Neuronal stem cell (in vitro differentiated cells): ENCODE measurements around the gene PITX3.

Experiments
- DNase-seq: peaks from one replicate; pipeline ENCODE4 v3.0.0-alpha.2; 2013; ENCODE audit warnings: low spot score
- H2AFZ ChIP-seq: one replicate; pipeline ENCODE4 v1.6.1; 2013; ENCODE audit warnings: mild to moderate bottlenecking, low read length, inconsistent platforms
- H2AK5ac ChIP-seq: 2 replicates; pipeline ENCODE4 v1.6.1; 2013; ENCODE audit warnings: low read depth, mild to moderate bottlenecking, inconsistent platforms, low read length, moderate library complexity, mixed read lengths
- H2BK120ac ChIP-seq: 2 replicates; pipeline ENCODE4 v1.6.1; 2013; ENCODE audit warnings: low read depth, mild to moderate bottlenecking, inconsistent platforms, low read length, moderate library complexity, mixed read lengths
- H2BK12ac ChIP-seq: one replicate; pipeline ENCODE4 v1.6.1; 2013; ENCODE audit warnings: low read length, inconsistent platforms
- H2BK15ac ChIP-seq: 2 replicates; pipeline ENCODE4 v1.6.1; 2013; ENCODE audit warnings: mild to moderate bottlenecking, low read length, inconsistent platforms, mixed read lengths
- H2BK5ac ChIP-seq: one replicate; pipeline ENCODE4 v1.6.1; 2013; ENCODE audit warnings: inconsistent platforms, mild to moderate bottlenecking, low read length, moderate library complexity
- H3K14ac ChIP-seq: one replicate; pipeline ENCODE4 v1.6.1; 2013; ENCODE audit warnings: low read length, inconsistent platforms
- H3K18ac ChIP-seq: 2 replicates; pipeline ENCODE4 v1.6.1; 2013; ENCODE audit warnings: low read length, inconsistent platforms
- H3K23ac ChIP-seq: 2 replicates; pipeline ENCODE4 v1.6.1; 2013; ENCODE audit warnings: low read depth, mild to moderate bottlenecking, mixed read lengths, low read length, inconsistent platforms; ENCODE audit not compliant: poor library complexity
- H3K27ac ChIP-seq: replicated peaks from 3 replicates; pipeline ENCODE4 v1.5.1; 2013; ENCODE audit warnings: low read length, inconsistent platforms
- H3K27me3 ChIP-seq, 3 experiments: 2 replicates each; pipeline ENCODE4 v1.6.1; 2013; ENCODE audit warnings: low read length in 3 of 3, mild to moderate bottlenecking in 2 of 3, inconsistent platforms in 1 of 3, low read depth in 1 of 3, mixed read lengths in 1 of 3, moderate library complexity in 1 of 3; ENCODE audit not compliant: control insufficient read depth in 3 of 3, insufficient read depth in 3 of 3
- H3K36me3 ChIP-seq, 2 donors: replicated peaks in 1 of 2; 2 replicates each; pipeline ENCODE4 v1.6.1; 2013; ENCODE audit warnings: low read length in 2 of 2; ENCODE audit not compliant: control insufficient read depth in 2 of 2, insufficient read depth in 2 of 2
- H3K4ac ChIP-seq: 2 replicates; pipeline ENCODE4 v1.6.1; 2013; ENCODE audit warnings: inconsistent platforms, mild to moderate bottlenecking, low read length, moderate library complexity
- H3K4me1 ChIP-seq, 2 donors: 1 replicate in 1 of 2; 2 replicates in 1 of 2; pipeline ENCODE4 v1.6.1; 2013; ENCODE audit warnings: low read length in 2 of 2, low read depth in 1 of 2; ENCODE audit not compliant: control insufficient read depth in 2 of 2, insufficient read depth in 1 of 2
- H3K4me2 ChIP-seq: one replicate; pipeline ENCODE4 v1.6.1; 2013; ENCODE audit warnings: mild to moderate bottlenecking, low read length, inconsistent platforms; ENCODE audit not compliant: insufficient read depth, poor library complexity, severe bottlenecking
- H3K4me3 ChIP-seq, 2 donors: 2 replicates each; pipeline ENCODE4 v1.5.1; 2013; ENCODE audit warnings: low read length in 2 of 2, mild to moderate bottlenecking in 2 of 2, inconsistent platforms in 1 of 2, moderate library complexity in 1 of 2
- H3K79me1 ChIP-seq: one replicate; pipeline ENCODE4 v1.6.1; 2013; ENCODE audit warnings: low read depth, mild to moderate bottlenecking, inconsistent platforms, low read length, moderate library complexity
- H3K9ac ChIP-seq: one replicate; pipeline ENCODE4 v1.6.1; 2013; ENCODE audit warnings: mild to moderate bottlenecking, low read depth, low read length, inconsistent platforms; ENCODE audit not compliant: poor library complexity
- H3K9me3 ChIP-seq, 2 donors: replicated peaks in 1 of 2; 2 replicates each; pipeline versions ENCODE3 to v1.6.1; 2013; ENCODE audit warnings: low read length in 2 of 2, mild to moderate bottlenecking in 2 of 2, inconsistent platforms in 1 of 2, low read depth in 1 of 2, mixed read lengths in 1 of 2, moderate library complexity in 1 of 2; ENCODE audit not compliant: control insufficient read depth in 2 of 2, insufficient read depth in 1 of 2
- H4K8ac ChIP-seq: one replicate; pipeline ENCODE4 v1.6.1; 2013; ENCODE audit warnings: low read depth, mild to moderate bottlenecking, inconsistent platforms, low read length, moderate library complexity
- H4K91ac ChIP-seq: one replicate; pipeline ENCODE4 v1.6.1; 2013; ENCODE audit warnings: low read length, low read depth, mild to moderate bottlenecking, inconsistent platforms; ENCODE audit not compliant: poor library complexity
- WGBS, 2 donors: extraction: QIAGEN DNeasy Blood & Tissue Kit; methylation state at CpG; one replicate each; pipeline ENCODE4 v1.1.7; 2013; ENCODE audit warnings: missing lambda C conversion rate in 2 of 2, mixed read lengths in 1 of 2; ENCODE audit not compliant: insufficient read length in 2 of 2, insufficient replicate concordance in 1 of 2; ENCODE audit errors: extremely low coverage in 2 of 2; 5-methylcytosine and 5-hydroxymethylcytosine counted together

Gene PITX3

DNA sequence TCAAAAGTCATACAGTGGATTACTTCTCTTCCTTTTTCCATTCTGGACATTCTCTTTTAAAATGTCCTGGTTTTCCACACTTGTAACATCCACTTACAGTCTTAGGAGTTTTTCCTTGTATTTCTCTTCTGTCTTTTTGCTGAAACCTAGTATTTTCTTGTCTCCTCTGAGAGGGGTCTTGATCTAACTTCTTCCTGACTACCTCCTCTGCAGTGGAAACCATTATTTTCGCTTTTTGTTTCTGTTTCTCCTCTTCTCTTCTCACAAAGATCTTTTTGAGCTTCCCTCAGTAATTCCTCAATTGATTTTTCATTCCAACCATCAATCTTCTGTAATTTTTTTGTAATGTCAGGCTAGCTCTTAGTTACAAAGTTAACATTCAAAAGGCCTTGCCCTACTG is 38.9 kb downstream of the PITX3 start:
- no peak overlapping the region for H3K4me2 ChIP-seq
- no peak overlapping the region for H3K23ac ChIP-seq
- no peak overlapping the region for H3K4ac ChIP-seq
- peaks cover 0 to 9% (median 0%) of the 10 kb centered on the region in 3 experiments for H3K27me3 ChIP-seq
- no peak overlapping the region for H2BK120ac ChIP-seq
- H3K9me3 ChIP-seq: peaks cover 2 to 15% of the 10 kb centered on the region in 2 donors
- no peaks in the 10 kb centered on the region for H3K4me1 ChIP-seq
- no peak overlapping the region for H2BK15ac ChIP-seq
- H4K8ac ChIP-seq: no peak overlapping the region
- H2BK5ac ChIP-seq: no peak overlapping the region
- H2AK5ac ChIP-seq: no peak overlapping the region
- no peak overlapping the region for H3K9ac ChIP-seq
- no peaks in the 10 kb centered on the region for H3K36me3 ChIP-seq
- H3K18ac ChIP-seq: no peak overlapping the region
- H2BK12ac ChIP-seq: no peak overlapping the region
- H2AFZ ChIP-seq: no peak overlapping the region
- no peak for DNase-seq
- H3K14ac ChIP-seq: no peak overlapping the region
- H3K79me1 ChIP-seq: no peaks in the 10 kb centered on the region
- H3K27ac ChIP-seq: no peak overlapping the region
- H3K4me3 ChIP-seq: no peak overlapping the region
- no peak overlapping the region for H4K91ac ChIP-seq
- no CpG with 5 or more reads among the region's 1 CpG for WGBS, 2 donors

DNA sequence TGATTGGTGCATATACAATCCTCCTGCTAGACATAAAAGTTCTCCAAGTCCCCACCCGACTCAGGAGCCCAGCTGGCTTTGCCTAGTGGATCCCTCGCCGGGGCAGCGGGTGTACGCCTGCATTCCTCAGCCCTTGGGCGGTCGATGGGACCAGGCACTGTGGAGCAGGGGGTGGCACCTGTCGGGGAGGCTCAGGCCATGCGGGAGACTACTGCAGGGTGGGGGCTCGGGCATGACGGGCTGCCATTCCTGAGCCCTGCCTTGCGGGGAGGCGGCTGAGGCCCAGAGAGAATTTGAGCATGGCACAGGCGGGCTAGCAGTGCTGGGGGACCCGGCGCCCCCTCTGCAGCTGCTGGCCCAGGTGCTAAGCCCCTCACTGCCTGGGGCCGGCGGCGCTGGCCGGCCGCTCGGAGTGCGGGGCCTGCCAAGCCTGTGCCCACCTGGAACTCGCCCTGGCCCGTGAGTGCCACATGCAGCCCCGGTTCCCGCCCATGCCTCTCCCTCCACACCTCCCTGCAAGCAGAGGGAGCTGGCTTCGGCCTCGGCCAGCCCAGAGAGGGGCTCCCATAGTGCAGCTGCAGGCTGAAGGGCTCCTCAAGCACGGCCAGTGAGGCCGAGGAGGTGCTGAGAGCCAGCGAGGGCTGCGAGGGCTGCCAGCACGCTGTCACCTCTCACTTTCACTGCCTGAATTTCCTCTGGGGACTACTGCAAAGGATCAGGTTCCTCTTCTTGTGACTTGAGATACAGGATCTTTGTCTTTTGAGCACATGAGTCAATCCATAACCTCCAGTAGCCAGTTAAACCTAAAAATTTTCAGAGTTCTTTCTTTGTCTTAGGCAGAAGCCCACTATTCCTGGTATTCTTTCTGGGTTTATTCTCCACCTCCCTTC is 40.3 kb downstream of the PITX3 start:
- Histone ChIP-seq H2BK120ac (no peak overlapping the region), H2AK5ac (no peak overlapping the region), H3K9ac (no peak overlapping the region), H2BK12ac (no peak overlapping the region), H3K9me3 (peaks cover 4 to 15% of the 10 kb centered on the region in 2 donors), H2AFZ (no peak overlapping the region), H2BK15ac (no peak overlapping the region), H4K8ac (no peak overlapping the region), H2BK5ac (no peak overlapping the region), H3K4me3 (no peak overlapping the region), H4K91ac (no peak overlapping the region), H3K4me1 (no peaks in the 10 kb centered on the region), H3K23ac (no peak overlapping the region), H3K27me3 (peaks cover 0 to 9% (median 0%) of the 10 kb centered on the region in 3 experiments), H3K14ac (no peak overlapping the region), H3K4me2 (no peak overlapping the region), H3K27ac (no peak overlapping the region), H3K79me1 (no peaks in the 10 kb centered on the region), H3K18ac (no peak overlapping the region), H3K36me3 (no peaks in the 10 kb centered on the region), H3K4ac (no peak overlapping the region)
- DNase-seq: no peak
- no CpG with 5 or more reads among the region's 34 CpGs for WGBS, 2 donors

DNA sequence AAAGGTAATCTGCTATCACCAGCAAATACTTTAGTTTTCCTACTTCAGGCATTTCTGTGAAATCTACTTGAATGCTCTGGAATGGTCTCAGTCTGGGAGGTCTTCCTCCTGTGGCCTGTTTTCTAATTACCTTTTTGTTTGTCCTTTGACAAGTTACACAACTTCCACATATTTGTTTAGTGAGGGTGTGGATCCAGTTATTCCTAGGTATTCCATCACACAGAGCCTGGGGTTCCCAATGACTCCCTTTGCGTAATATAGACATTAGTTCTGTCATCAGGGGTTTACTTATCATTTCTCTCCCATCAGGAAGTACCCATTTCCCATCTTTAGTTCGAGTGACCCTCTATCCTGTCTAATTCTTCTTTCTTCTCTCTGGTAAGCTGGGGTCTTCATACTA is 43.3 kb downstream of the PITX3 start:
- H3K9ac ChIP-seq: no peak overlapping the region
- H3K4me1 ChIP-seq: no peaks in the 10 kb centered on the region
- H2AK5ac ChIP-seq: no peak overlapping the region
- H2BK12ac ChIP-seq: no peak overlapping the region
- H3K4me3 ChIP-seq: no peak overlapping the region
- no peak overlapping the region for H3K4me2 ChIP-seq
- no CpG with 5 or more reads among the region's 2 CpGs for WGBS, 2 donors
- no peaks in the 10 kb centered on the region for H3K79me1 ChIP-seq
- H2BK15ac ChIP-seq: no peak overlapping the region
- no peak overlapping the region for H3K18ac ChIP-seq
- H3K27ac ChIP-seq: no peak overlapping the region
- no peak overlapping the region for H4K91ac ChIP-seq
- no peak overlapping the region for H2AFZ ChIP-seq
- H2BK5ac ChIP-seq: no peak overlapping the region
- H3K23ac ChIP-seq: no peak overlapping the region
- no peak overlapping the region for H2BK120ac ChIP-seq
- H4K8ac ChIP-seq: no peak overlapping the region
- H3K14ac ChIP-seq: no peak overlapping the region
- no peaks in the 10 kb centered on the region for H3K36me3 ChIP-seq
- DNase-seq: no peak
- H3K27me3 ChIP-seq: peaks cover 0 to 11% (median 0%) of the 10 kb centered on the region in 3 experiments
- peaks cover 2 to 7% of the 10 kb centered on the region in 2 donors for H3K9me3 ChIP-seq
- no peak overlapping the region for H3K4ac ChIP-seq

DNA sequence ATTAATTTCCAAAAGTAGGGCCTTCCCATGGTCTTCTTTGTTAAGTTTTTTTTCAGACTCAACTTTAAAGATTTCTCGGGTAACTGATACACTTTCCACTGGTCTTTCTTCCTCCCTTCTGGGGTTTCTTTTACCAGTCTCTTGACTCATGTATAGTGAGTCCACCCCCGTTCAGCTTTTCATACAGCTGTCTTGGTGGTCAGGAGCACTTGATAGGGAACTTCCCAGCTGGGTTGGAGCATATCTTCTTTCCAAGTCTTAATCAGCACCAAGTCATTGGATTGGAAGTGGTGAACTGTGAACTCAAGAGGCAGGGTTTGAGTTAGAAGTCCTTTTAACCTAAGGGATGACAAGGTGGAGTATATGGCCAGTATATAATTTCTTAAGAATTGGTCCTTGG is 44.4 kb downstream of the PITX3 start:
- Histone ChIP-seq H3K4me2 (no peak overlapping the region), H3K18ac (no peak overlapping the region), H4K91ac (no peak overlapping the region), H3K4ac (no peak overlapping the region), H2AK5ac (no peak overlapping the region), H3K4me1 (no peaks in the 10 kb centered on the region), H3K9me3 (peaks cover 3 to 15% of the 10 kb centered on the region in 2 donors), H2BK120ac (no peak overlapping the region), H2AFZ (no peak overlapping the region), H3K4me3 (no peak overlapping the region), H3K36me3 (no peaks in the 10 kb centered on the region), H3K23ac (no peak overlapping the region), H2BK5ac (no peak overlapping the region), H3K79me1 (no peaks in the 10 kb centered on the region), H3K14ac (no peak overlapping the region), H2BK12ac (no peak overlapping the region), H3K27me3 (peaks cover 0 to 7% (median 0%) of the 10 kb centered on the region in 3 experiments), H3K9ac (no peak overlapping the region), H2BK15ac (no peak overlapping the region), H3K27ac (no peak overlapping the region), H4K8ac (no peak overlapping the region)
- no peak for DNase-seq
- WGBS, 2 donors: no CpG with 5 or more reads among the region's 2 CpGs
